ENCODE data around the gene LZTR1. TPM values are rescaled to one million over a fixed set of nuclear protein-coding genes. Genes with fewer than 3 reads are reported as not detected.

Gene LZTR1
- total RNA-seq, 4 donors from 2014 or later: 18.2 to 73.7 (median 56.1) TPM

DNA sequence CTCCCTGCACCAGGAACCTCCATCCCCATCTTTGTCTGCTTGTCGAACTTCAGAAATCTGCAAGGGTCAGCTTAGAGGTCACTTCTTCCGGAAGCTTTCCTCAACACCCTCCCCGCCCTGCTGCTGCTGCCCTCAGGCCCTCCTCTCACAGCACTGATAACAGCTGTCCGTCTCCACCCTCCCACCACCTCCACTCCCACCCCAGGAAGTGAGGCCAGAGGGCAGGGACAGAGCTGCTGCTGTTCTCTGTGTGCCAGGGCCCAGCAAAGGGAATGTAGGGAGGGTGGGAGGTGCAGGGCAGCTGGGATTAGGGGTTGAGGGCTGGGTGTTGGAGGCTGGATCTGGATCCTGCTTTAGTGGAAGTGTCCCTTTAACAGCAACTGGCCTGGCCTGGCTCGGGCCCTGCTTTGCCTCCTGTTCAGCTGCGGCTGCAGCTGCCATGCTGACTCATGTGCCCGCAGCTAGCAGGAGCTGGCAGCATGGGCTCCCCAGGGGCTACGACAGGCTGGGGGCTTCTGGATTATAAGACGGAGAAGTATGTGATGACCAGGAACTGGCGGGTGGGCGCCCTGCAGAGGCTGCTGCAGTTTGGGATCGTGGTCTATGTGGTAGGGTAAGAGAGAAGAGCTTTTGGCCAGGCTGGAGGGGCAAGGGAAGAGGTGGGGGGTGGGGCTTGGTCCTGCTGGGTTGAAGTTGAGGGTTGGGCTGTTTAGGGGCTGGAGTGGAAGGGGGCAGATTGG, 32.8 kb downstream of the LZTR1 start, which contains the start of gene P2RX6:
TSS of gene P2RX6 (plus strand) at position 440 of the 740 bp plus-strand sequence. CDS start at position 450, 10 bp downstream.
- peak within 1 kb of the TSS; percentile 12 to 43 for H3K4me3 ChIP-seq
- no peak for TF ChIP-seq POLR2A (IDR thresholded peaks at IDR 0.05)
- TF ChIP-seq, protein P1, sequence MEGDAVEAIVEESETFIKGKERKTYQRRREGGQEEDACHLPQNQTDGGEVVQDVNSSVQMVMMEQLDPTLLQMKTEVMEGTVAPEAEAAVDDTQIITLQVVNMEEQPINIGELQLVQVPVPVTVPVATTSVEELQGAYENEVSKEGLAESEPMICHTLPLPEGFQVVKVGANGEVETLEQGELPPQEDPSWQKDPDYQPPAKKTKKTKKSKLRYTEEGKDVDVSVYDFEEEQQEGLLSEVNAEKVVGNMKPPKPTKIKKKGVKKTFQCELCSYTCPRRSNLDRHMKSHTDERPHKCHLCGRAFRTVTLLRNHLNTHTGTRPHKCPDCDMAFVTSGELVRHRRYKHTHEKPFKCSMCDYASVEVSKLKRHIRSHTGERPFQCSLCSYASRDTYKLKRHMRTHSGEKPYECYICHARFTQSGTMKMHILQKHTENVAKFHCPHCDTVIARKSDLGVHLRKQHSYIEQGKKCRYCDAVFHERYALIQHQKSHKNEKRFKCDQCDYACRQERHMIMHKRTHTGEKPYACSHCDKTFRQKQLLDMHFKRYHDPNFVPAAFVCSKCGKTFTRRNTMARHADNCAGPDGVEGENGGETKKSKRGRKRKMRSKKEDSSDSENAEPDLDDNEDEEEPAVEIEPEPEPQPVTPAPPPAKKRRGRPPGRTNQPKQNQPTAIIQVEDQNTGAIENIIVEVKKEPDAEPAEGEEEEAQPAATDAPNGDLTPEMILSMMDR (IDR thresholded peaks at IDR 0.05): no peak
- DNase-seq: no peak
- H3K27me3 ChIP-seq: no peaks in the 10 kb centered on the region
- intact Hi-C loops (cut with DNase I; ENCODE audit: low total_unique reads): no loop called here
- H3K9me3 ChIP-seq: no peaks in the 10 kb centered on the region
- H3K27ac ChIP-seq: peak within 1 kb of the TSS; percentile 16 to 79
- H3K4me1 ChIP-seq: peaks cover 4 to 11% of the 10 kb centered on the region in 2 donors
- no peaks in the 10 kb centered on the region for H3K36me3 ChIP-seq

DNA sequence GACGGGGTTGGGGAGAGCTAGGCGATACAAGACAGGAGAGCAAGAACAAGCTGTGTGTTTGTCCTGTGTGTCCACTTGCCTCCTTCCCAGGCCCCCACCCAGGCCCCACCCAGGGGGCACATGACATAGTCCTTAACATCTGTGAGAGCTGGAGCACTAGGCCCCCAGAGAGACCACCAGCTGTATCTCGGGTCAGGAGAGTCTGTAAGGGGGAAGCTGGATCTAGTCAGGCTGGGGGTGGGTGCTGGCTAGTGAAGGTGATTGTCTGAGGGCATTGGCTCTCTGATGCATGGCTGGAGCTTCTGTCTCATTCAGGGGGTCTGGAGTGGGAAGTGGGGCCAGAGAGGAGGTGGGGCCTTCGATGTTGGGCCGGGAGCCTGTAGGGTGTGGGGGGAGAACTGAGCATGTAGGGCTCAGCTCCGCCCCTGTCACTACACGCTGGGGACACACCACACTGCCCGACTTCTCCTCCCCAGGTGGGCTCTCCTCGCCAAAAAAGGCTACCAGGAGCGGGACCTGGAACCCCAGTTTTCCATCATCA, 33.4 kb downstream of the LZTR1 start:
- peaks cover 4 to 11% of the 10 kb centered on the region in 2 donors for H3K4me1 ChIP-seq
- intact Hi-C loops (cut with DNase I; ENCODE audit: low total_unique reads): no loop called here
- no peaks in the 10 kb centered on the region for H3K36me3 ChIP-seq
- DNase-seq: no peak
- no peak overlapping the region for H3K4me3 ChIP-seq
- H3K27ac ChIP-seq: peak overlapping the region in 1 of 2 donors; percentile 25
- no peak for TF ChIP-seq POLR2A (IDR thresholded peaks at IDR 0.05)
- TF ChIP-seq, protein P1 (IDR thresholded peaks at IDR 0.05): no peak
- H3K9me3 ChIP-seq: no peaks in the 10 kb centered on the region
- H3K27me3 ChIP-seq: no peaks in the 10 kb centered on the region

DNA sequence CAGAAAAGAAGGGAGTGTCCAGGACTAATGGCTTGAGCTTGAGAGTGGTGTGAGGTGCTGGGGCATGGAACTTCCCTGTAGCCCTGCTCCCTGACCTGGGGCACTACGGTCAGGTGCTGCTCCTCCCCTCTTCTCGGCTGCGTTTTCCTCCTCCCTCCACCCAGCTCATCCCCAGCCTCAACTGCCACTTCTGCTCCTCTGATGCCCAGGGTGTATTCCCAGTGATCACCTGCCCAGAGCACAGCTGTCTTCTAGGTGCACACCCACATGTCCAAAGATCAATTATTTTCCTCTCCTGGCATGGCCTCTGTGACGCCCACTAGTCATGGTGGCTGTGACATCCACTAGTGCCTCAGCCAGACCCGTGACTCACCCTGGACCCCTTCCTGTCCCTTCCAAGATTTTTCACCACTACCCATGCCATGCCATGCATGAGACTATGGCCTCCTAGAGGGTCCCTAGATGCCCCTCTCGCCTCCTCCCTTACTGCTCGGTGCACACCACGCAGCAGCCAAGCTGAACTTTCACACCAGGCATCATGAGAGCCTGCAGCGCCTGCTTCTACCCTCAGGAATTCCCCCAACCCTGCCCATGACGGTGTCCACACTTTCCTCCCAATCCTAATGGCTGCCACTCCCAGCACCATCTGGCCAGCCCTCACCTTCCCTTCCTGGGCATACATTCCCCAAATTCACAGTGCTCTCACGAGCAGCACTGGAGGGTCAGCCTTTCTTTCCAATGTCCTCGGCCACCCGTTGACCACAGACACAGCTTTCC, 34.7 kb downstream of the LZTR1 start:
- Histone ChIP-seq H3K27me3 (no peaks in the 10 kb centered on the region), H3K4me1 (peaks cover 4 to 11% of the 10 kb centered on the region in 2 donors), H3K27ac (no peak overlapping the region), H3K9me3 (no peaks in the 10 kb centered on the region), H3K36me3 (no peaks in the 10 kb centered on the region), H3K4me3 (no peak overlapping the region)
- no peak for TF ChIP-seq POLR2A (IDR thresholded peaks at IDR 0.05)
- TF ChIP-seq, protein P1 (IDR thresholded peaks at IDR 0.05): no peak
- intact Hi-C loops (cut with DNase I; ENCODE audit: low total_unique reads): no loop called here
- no peak for DNase-seq

DNA sequence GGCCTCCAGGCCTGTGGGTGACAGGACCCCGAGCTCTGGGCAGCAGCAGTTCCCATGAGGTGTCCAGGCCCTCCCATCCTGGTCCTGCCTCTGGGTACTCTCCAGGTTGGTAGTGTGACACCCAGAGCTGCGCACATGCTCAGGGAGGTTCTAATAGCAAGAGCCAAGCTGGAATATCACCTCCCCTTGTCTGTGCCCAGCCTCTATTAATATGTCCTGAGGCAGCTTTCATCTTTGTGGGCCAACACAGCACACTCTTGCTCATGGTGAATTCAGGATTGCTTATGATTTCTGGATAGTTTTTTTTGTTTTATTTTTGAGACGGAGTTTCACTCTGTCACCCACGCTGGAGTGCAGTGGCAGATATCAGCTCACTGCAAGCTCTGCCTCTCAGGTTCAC, 36.2 kb downstream of the LZTR1 start:
- TF ChIP-seq, protein P1 (IDR thresholded peaks at IDR 0.05): no peak
- no peak for TF ChIP-seq POLR2A (IDR thresholded peaks at IDR 0.05)
- H3K4me1 ChIP-seq: peaks cover 4 to 11% of the 10 kb centered on the region in 2 donors
- no peaks in the 10 kb centered on the region for H3K27me3 ChIP-seq
- intact Hi-C loops (cut with DNase I; ENCODE audit: low total_unique reads): no loop called here
- H3K9me3 ChIP-seq: no peaks in the 10 kb centered on the region
- no peaks in the 10 kb centered on the region for H3K36me3 ChIP-seq
- H3K27ac ChIP-seq: no peak overlapping the region
- H3K4me3 ChIP-seq: no peak overlapping the region
- DNase-seq: no peak

Data from uterus (tissue), 4 donors.